H9 (cell line): ENCODE measurements around the gene GRID2IP. TPM values are rescaled to one million over a fixed set of nuclear protein-coding genes. Genes with fewer than 3 reads are reported as not detected.

Experiments used
- DNase-seq: peaks from one replicate; pipeline ENCODE4 v3.0.0-alpha.2; 2017
- H2AFZ ChIP-seq: one replicate; pipeline ENCODE4 v1.6.1; 2013; ENCODE audit warnings: mild to moderate bottlenecking, low read length, control low read depth, moderate library complexity
- H2AK5ac ChIP-seq: 2 replicates; pipeline ENCODE4 v1.6.1; 2013; ENCODE audit warnings: low read length, control low read depth, mixed read lengths; ENCODE audit not compliant: insufficient read length
- H2BK120ac ChIP-seq: one replicate; pipeline ENCODE4 v1.6.1; 2013; ENCODE audit warnings: low read depth, mild to moderate bottlenecking, low read length, control low read depth, inconsistent platforms; ENCODE audit not compliant: poor library complexity, severe bottlenecking
- H2BK12ac ChIP-seq: 2 replicates; pipeline ENCODE4 v1.6.1; 2013; ENCODE audit warnings: low read length, control low read depth, mixed read lengths, low read depth; ENCODE audit not compliant: insufficient read length
- H2BK15ac ChIP-seq: 2 replicates; pipeline ENCODE4 v1.6.1; 2013; ENCODE audit warnings: low read depth, low read length, control low read depth
- H2BK20ac ChIP-seq: one replicate; pipeline ENCODE4 v1.6.1; 2013; ENCODE audit warnings: low read depth, mild to moderate bottlenecking, low read length, control low read depth, inconsistent platforms; ENCODE audit not compliant: poor library complexity, severe bottlenecking
- H2BK5ac ChIP-seq: 2 replicates; pipeline ENCODE4 v1.6.1; 2013; ENCODE audit warnings: low read length, control low read depth, mixed read lengths; ENCODE audit not compliant: insufficient read length
- H3K14ac ChIP-seq: 2 replicates; pipeline ENCODE4 v1.6.1; 2013; ENCODE audit warnings: low read length, control low read depth; ENCODE audit not compliant: insufficient read depth
- H3K18ac ChIP-seq: 2 replicates; pipeline ENCODE4 v1.6.1; 2013; ENCODE audit warnings: low read depth, mild to moderate bottlenecking, mixed read lengths, low read length, control low read depth; ENCODE audit not compliant: insufficient read length
- H3K23ac ChIP-seq: 2 replicates; pipeline ENCODE4 v1.6.1; 2013; ENCODE audit warnings: low read length, control low read depth, mixed read lengths, low read depth; ENCODE audit not compliant: insufficient read length
- H3K23me2 ChIP-seq: 2 replicates; pipeline ENCODE4 v1.6.1; 2013; ENCODE audit warnings: low read depth, mild to moderate bottlenecking, mixed read lengths, low read length, control low read depth; ENCODE audit not compliant: insufficient read length, poor library complexity, severe bottlenecking
- H3K27ac ChIP-seq: 2 replicates; pipeline ENCODE4 v1.5.1; 2013; ENCODE audit warnings: low read length, control low read depth, mixed read lengths, low read depth; ENCODE audit not compliant: insufficient read length
- H3K27me3 ChIP-seq: 2 replicates; pipeline ENCODE4 v1.6.1; 2013; ENCODE audit warnings: low read length, control low read depth, inconsistent platforms; ENCODE audit not compliant: insufficient read depth
- H3K4ac ChIP-seq: 2 replicates; pipeline ENCODE4 v1.6.1; 2013; ENCODE audit warnings: low read depth, mild to moderate bottlenecking, control low read depth, inconsistent platforms, low read length, moderate library complexity
- H3K4me1 ChIP-seq: 2 replicates; pipeline ENCODE4 v1.6.1; 2013; ENCODE audit warnings: low read length, control low read depth, inconsistent platforms; ENCODE audit not compliant: insufficient read depth
- H3K4me2 ChIP-seq: 2 replicates; pipeline ENCODE4 v1.6.1; 2013; ENCODE audit warnings: low read length, control low read depth, mixed read lengths; ENCODE audit not compliant: insufficient read length, insufficient read depth
- H3K56ac ChIP-seq: 2 replicates; pipeline ENCODE4 v1.6.1; 2013; ENCODE audit warnings: low read depth, mild to moderate bottlenecking, mixed read lengths, low read length, control low read depth; ENCODE audit not compliant: insufficient read length
- H3K79me1 ChIP-seq: 2 replicates; pipeline ENCODE4 v1.6.1; 2013; ENCODE audit warnings: low read depth, mild to moderate bottlenecking, moderate library complexity, low read length, control low read depth, inconsistent platforms; ENCODE audit not compliant: insufficient read depth, poor library complexity, severe bottlenecking
- H3K79me2 ChIP-seq: 2 replicates; pipeline ENCODE4 v1.6.1; 2013; ENCODE audit warnings: low read length, control low read depth, inconsistent platforms; ENCODE audit not compliant: insufficient read depth
- H3K9ac ChIP-seq: 2 replicates; pipeline ENCODE4 v1.6.1; 2013; ENCODE audit warnings: low read length, control low read depth, mixed read lengths; ENCODE audit not compliant: insufficient read length; ENCODE audit errors: extremely low read depth
- H3K9me3 ChIP-seq: one replicate; pipeline ENCODE4 v1.6.1; 2013; ENCODE audit warnings: low read depth, low read length, inconsistent platforms; ENCODE audit not compliant: control insufficient read depth
- H3T11ph ChIP-seq: one replicate; pipeline ENCODE4 v1.6.1; 2013; ENCODE audit warnings: mild to moderate bottlenecking, low read length, control low read depth, inconsistent platforms
- H4K20me1 ChIP-seq: one replicate; pipeline ENCODE4 v1.6.1; 2013; ENCODE audit not compliant: control insufficient read depth, insufficient read length, insufficient read depth
- H4K5ac ChIP-seq: 2 replicates; pipeline ENCODE4 v1.6.1; 2013; ENCODE audit warnings: low read depth, mild to moderate bottlenecking, mixed read lengths, low read length, control low read depth; ENCODE audit not compliant: insufficient read length
- H4K8ac ChIP-seq: replicated peaks from 2 replicates; pipeline ENCODE4 v1.6.1; 2013; ENCODE audit warnings: low read length, control low read depth, mixed read lengths, low read depth; ENCODE audit not compliant: insufficient read length
- H4K91ac ChIP-seq: 2 replicates; pipeline ENCODE4 v1.6.1; 2013; ENCODE audit warnings: low read depth, mild to moderate bottlenecking, moderate library complexity, mixed read lengths, low read length, control low read depth; ENCODE audit not compliant: insufficient read length
- H3K27ac Mint-ChIP-seq, 3 experiments: 2 replicates in 2 of 3; 3 replicates in 1 of 3; pipeline ENCODE4 v1.8.0; 2020 to 2021; ENCODE audit warnings: mixed read lengths in 3 of 3, mild to moderate bottlenecking in 1 of 3, moderate library complexity in 1 of 3
- H3K27me3 Mint-ChIP-seq: 2 replicates; pipeline ENCODE4 v1.8.0; 2021; ENCODE audit warnings: low read depth, mild to moderate bottlenecking, moderate library complexity, mixed read lengths
- H3K36me3 Mint-ChIP-seq, 3 experiments: 2 replicates in 2 of 3; 3 replicates in 1 of 3; pipeline ENCODE4 v1.8.0; 2020 to 2021; ENCODE audit warnings: low read depth in 3 of 3, mixed read lengths in 3 of 3; ENCODE audit not compliant: insufficient read depth in 1 of 3
- H3K4me1 Mint-ChIP-seq, 2 experiments: 2 replicates each; pipeline ENCODE4 v1.8.0; 2020; ENCODE audit warnings: mixed read lengths in 2 of 2
- H3K4me3 Mint-ChIP-seq, 2 experiments: 2 replicates in 1 of 2; 3 replicates in 1 of 2; pipeline ENCODE4 v1.8.0; 2020 to 2021; ENCODE audit warnings: mild to moderate bottlenecking in 2 of 2, mixed read lengths in 2 of 2, moderate library complexity in 1 of 2
- H3K9me3 Mint-ChIP-seq, 2 experiments: 2 replicates in 1 of 2; 3 replicates in 1 of 2; pipeline ENCODE4 v1.8.0; 2020; ENCODE audit warnings: mild to moderate bottlenecking in 2 of 2, mixed read lengths in 2 of 2, moderate library complexity in 1 of 2
- CTCF ChIP-seq: fragments of 200-600 bp; sonication (generic); conservative IDR thresholded peaks from 3 replicates; pipeline ENCODE4 v1.8.0; 2021; ENCODE audit warnings: antibody characterized with exemption, mild to moderate bottlenecking
- WGBS: extraction: QIAGEN DNeasy Blood & Tissue Kit; methylation state at CpG from one replicate; pipeline ENCODE4 v1.1.7; 2013; ENCODE audit warnings: missing lambda C conversion rate, low lambda C conversion rate, mixed read lengths; ENCODE audit not compliant: insufficient read length; ENCODE audit errors: extremely low coverage; 5-methylcytosine and 5-hydroxymethylcytosine counted together
- total RNA-seq: library from RNA; stranded (reverse); gene quantifications from 2 replicates; pipeline ENCODE4 v1.2.1, GENCODE V29; 2021

The GRID2IP gene
- total RNA-seq, 1 experiment from 2014 or later: 1.7 TPM

- no peak overlapping the region for H4K5ac ChIP-seq
- no CpG with 5 or more reads among the region's 1 CpG for WGBS
Measured at GRCh38 chr7:6547400-6547799, 3.9 kb downstream of the GRID2IP start.

More at GRCh38 chr7:6547400-6547799, 3.9 kb downstream of the GRID2IP start:
- Histone ChIP-seq H3K79me1 (no peaks in the 10 kb centered on the region), H3T11ph (no peak overlapping the region), H4K91ac (no peak overlapping the region), H2BK15ac (no peak overlapping the region), H3K4ac (no peak overlapping the region), H3K9me3 (no peaks in the 10 kb centered on the region), H3K23me2 (no peaks in the 10 kb centered on the region), H4K8ac (no peak overlapping the region), H3K23ac (no peak overlapping the region), H4K20me1 (no peaks in the 10 kb centered on the region), H2BK5ac (no peak overlapping the region), H3K18ac (no peak overlapping the region), H3K4me1 (no peaks in the 10 kb centered on the region), H2BK20ac (no peak overlapping the region), H3K14ac (no peak overlapping the region), H2BK12ac (no peak overlapping the region), H2AK5ac (no peak overlapping the region), H3K4me2 (no peak overlapping the region), H3K27me3 (no peaks in the 10 kb centered on the region), H3K27ac (no peak overlapping the region), H2AFZ (no peak overlapping the region), H3K9ac (no peak overlapping the region), H2BK120ac (no peak overlapping the region), H3K56ac (no peak overlapping the region), H3K79me2 (no peaks in the 10 kb centered on the region)
- H3K27me3 Mint-ChIP-seq: no peaks in the 10 kb centered on the region
- H3K36me3 Mint-ChIP-seq: no peaks in the 10 kb centered on the region
- H3K27ac Mint-ChIP-seq: no peak overlapping the region; a peak in 1 of 7 replicates
- no peak overlapping the region for H3K4me3 Mint-ChIP-seq
- H3K4me1 Mint-ChIP-seq: peaks cover 4 to 5% of the 10 kb centered on the region in 2 experiments; a peak in 3 of 4 replicates
- no peaks in the 10 kb centered on the region for H3K9me3 Mint-ChIP-seq
- TF ChIP-seq CTCF: no peak
- no peak for DNase-seq
